Right lobe of liver (tissue), 6 donors: ENCODE results near the gene PTGR2. TPM values are rescaled to one million over a fixed set of nuclear protein-coding genes. Genes with fewer than 3 reads are reported as not detected.

Experiments used
- ATAC-seq, 4 donors: fragments of 200-7000 bp; cut with Tn5 transposase; one replicate each; pipeline ENCODE4 v1.9.1; 2020; ENCODE audit warnings: mild to moderate bottlenecking in 4 of 4, moderate library complexity in 4 of 4
- DNase-seq, 3 donors: peaks; one replicate each; pipeline ENCODE4 v3.0.0-alpha.2; 2020
- H3K27ac ChIP-seq, 3 donors: fragments of 200-600 bp; one replicate each; pipeline ENCODE4 v1.8.0; 2022
- H3K27me3 ChIP-seq, 2 donors: fragments of 200-600 bp; one replicate each; pipeline ENCODE4 v1.8.0; 2022
- H3K36me3 ChIP-seq, 4 donors: fragments of 200-600 bp; sonication (generic) in 1 of 4; one replicate each; pipeline versions ENCODE4 v1.5.1 to v1.8.0; 2017 to 2022; ENCODE audit warnings: control low read depth in 1 of 4
- H3K4me1 ChIP-seq, 4 donors: fragments of 200-600 bp; sonication (generic) in 1 of 4; one replicate each; pipeline versions ENCODE4 v1.5.1 to v1.8.0; 2017 to 2022; ENCODE audit warnings: control low read depth in 1 of 4
- H3K4me3 ChIP-seq, 3 donors: fragments of 200-600 bp; one replicate each; pipeline ENCODE4 v1.8.0; 2022
- H3K9me3 ChIP-seq, 4 donors: fragments of 200-600 bp; sonication (generic) in 1 of 4; one replicate each; pipeline versions ENCODE4 v1.5.1 to v1.8.0; 2017 to 2022; ENCODE audit warnings: control low read depth in 1 of 4
- CTCF ChIP-seq, 4 donors: fragments of 200-600 bp in 3 of 4; fragments of 450-650 bp in 1 of 4; IDR thresholded peaks; one replicate each; pipeline versions ENCODE4 v1.5.1 to v1.8.0; 2016 to 2022; ENCODE audit warnings: antibody characterized with exemption in 4 of 4, mild to moderate bottlenecking in 2 of 4
- POLR2A ChIP-seq: fragments of 450-650 bp; IDR thresholded peaks from one replicate; pipeline ENCODE4 v1.6.1; 2017; ENCODE audit warnings: antibody characterized with exemption, mild to moderate bottlenecking
- WGBS: methylation state at CpG from one replicate; pipeline ENCODE4 v1.1.6; 2018; ENCODE audit warnings: low coverage, low lambda C conversion rate; ENCODE audit not compliant: insufficient coverage; ENCODE audit errors: missing lambda C conversion rate; 5-methylcytosine and 5-hydroxymethylcytosine counted together
- intact Hi-C, 2 donors: fragments of 100-400 bp; cut with DNase I; formaldehyde crosslinking; loops; one replicate each; pipeline versions ENCODE4 v1.11.2 to v1.14.1; 2022
- total RNA-seq, 6 experiments: library from RNA; depleted of rRNA in 2 of 6; stranded (reverse); fragments of >200 nt in 2 of 6; fragmentation: NEBNext Ultra II Directional in 3 of 6; extraction: Animal tissue kit (Norgen Biotek cat#: 25700) in 3 of 6; gene quantifications; one replicate each; pipeline versions ENCODE4 v1.1.0 to v1.2.4, GENCODE V29; 2016 to 2023
- donor health status: DM: no; HTN: yes; CAD: no.
- donor health status: DM: no; HTN: no; CAD: no.
- donor health status: DM: no; HTN: no; CAD: no.
- donor health status: DM: no; HTN: yes; CAD: no.
- donor health status: DM: no; HTN: yes; CAD: no.

The PTGR2 gene
- total RNA-seq, 6 experiments from 2014 or later: 8.0 to 22.4 (median 12.4) TPM

GRCh38 chr14:73895939-73896338 lies 44.3 kb downstream of the PTGR2 start:
- Histone ChIP-seq H3K36me3 (peaks cover 4 to 60% (median 22%) of the 10 kb centered on the region in 4 donors), H3K4me1 (no peaks in the 10 kb centered on the region), H3K4me3 (no peak overlapping the region), H3K27ac (no peak overlapping the region), H3K9me3 (no peaks in the 10 kb centered on the region), H3K27me3 (no peaks in the 10 kb centered on the region)
- DNase-seq: no peak
- intact Hi-C loops: no loop called here
- ATAC-seq: no peak
- no peak for TF ChIP-seq POLR2A
- TF ChIP-seq CTCF (IDR thresholded peaks at IDR 0.05): no peak
- 58% methylated on average over 1 of the region's 1 CpG for WGBS

DNA sequence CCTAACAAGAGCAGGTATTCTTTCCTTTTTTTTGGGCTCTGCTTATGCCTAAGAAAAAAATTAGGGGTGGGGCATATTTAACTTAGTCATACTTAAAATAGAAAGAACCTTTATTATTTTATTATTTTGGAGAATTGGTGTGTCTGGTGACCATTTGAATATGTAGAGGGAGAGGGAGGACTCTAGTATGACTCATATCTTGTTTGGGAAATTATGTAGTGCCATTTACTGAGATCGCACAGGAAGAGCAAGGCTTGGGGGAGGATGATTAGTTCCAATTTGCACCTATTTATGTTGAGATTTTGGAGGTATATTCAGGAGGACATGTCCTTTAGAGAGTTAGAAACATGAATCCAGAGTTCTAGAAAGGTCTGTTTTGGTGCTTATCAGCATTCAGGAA lies 44.9 kb downstream of the PTGR2 start:
- Histone ChIP-seq H3K36me3 (peaks cover 4 to 66% (median 22%) of the 10 kb centered on the region in 4 donors), H3K4me1 (no peaks in the 10 kb centered on the region), H3K27me3 (no peaks in the 10 kb centered on the region), H3K27ac (no peak overlapping the region), H3K9me3 (no peaks in the 10 kb centered on the region), H3K4me3 (no peak overlapping the region)
- intact Hi-C loops: no loop called here
- 53% methylated on average over 1 of the region's 1 CpG for WGBS
- no peak for DNase-seq
- peak in 1 of 4 donors; percentile 61 for ATAC-seq
- TF ChIP-seq POLR2A: no peak
- no peak for TF ChIP-seq CTCF (IDR thresholded peaks at IDR 0.05)

GRCh38 chr14:73903028-73903427 lies 51.4 kb downstream of the PTGR2 start:
- Histone ChIP-seq H3K27me3 (no peaks in the 10 kb centered on the region), H3K4me3 (no peak overlapping the region), H3K4me1 (no peaks in the 10 kb centered on the region), H3K27ac (no peak overlapping the region), H3K36me3 (peaks cover 0 to 75% (median 31%) of the 10 kb centered on the region in 4 donors), H3K9me3 (no peaks in the 10 kb centered on the region)
- 66% methylated on average over 3 of the region's 3 CpGs for WGBS
- DNase-seq: no peak
- intact Hi-C loops: no loop called here
- TF ChIP-seq POLR2A: no peak
- TF ChIP-seq CTCF (IDR thresholded peaks at IDR 0.05): no peak
- no peak for ATAC-seq

DNA sequence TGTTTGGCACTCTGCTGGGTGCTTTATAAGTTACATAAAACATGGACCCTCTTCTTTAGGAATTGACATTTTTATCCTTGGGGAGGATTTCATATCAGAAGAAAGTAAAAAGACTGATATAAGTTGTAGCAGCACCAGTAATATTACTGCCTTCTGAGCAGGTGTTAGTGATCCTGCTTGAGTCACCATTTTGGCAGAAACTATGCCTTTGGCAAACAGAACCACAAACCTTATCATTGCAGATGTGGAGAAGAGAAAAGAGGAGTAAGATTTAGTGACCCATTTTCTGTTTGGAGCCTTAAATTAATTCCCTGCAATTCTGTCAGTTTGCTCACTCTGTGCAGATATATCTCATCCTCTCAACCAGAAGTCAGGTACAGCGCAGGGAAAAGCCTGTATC lies 58.0 kb downstream of the PTGR2 start:
- 100% methylated on average over 1 of the region's 1 CpG for WGBS
- DNase-seq (no peak), ATAC-seq (no peak)
- intact Hi-C loops: no loop called here
- Histone ChIP-seq H3K27ac (no peak overlapping the region), H3K4me1 (no peaks in the 10 kb centered on the region), H3K4me3 (no peak overlapping the region), H3K27me3 (no peaks in the 10 kb centered on the region), H3K9me3 (no peaks in the 10 kb centered on the region), H3K36me3 (peaks cover 10 to 72% (median 30%) of the 10 kb centered on the region in 4 donors)
- TF ChIP-seq POLR2A (no peak), CTCF (IDR thresholded peaks at IDR 0.05) (no peak)

- peaks cover 2 to 50% (median 19%) of the 10 kb centered on the region in 4 donors for H3K36me3 ChIP-seq
- TF ChIP-seq POLR2A (no peak), CTCF (IDR thresholded peaks at IDR 0.05) (no peak)
- no peak for DNase-seq
- no peaks in the 10 kb centered on the region for H3K4me1 ChIP-seq
- no peak overlapping the region for H3K27ac ChIP-seq
- intact Hi-C loops: no loop called here
- no peaks in the 10 kb centered on the region for H3K9me3 ChIP-seq
- no peak for ATAC-seq
- 79% methylated on average over 2 of the region's 3 CpGs for WGBS
- no peak overlapping the region for H3K4me3 ChIP-seq
- H3K27me3 ChIP-seq: no peaks in the 10 kb centered on the region
Measured at GRCh38 chr14:73913256-73913655, 61.6 kb downstream of the PTGR2 start.
